Glutamatergic neuron (in vitro differentiated cells): ENCODE data around the gene MORF4L1. TPM values are rescaled to one million over a fixed set of nuclear protein-coding genes. Genes with fewer than 3 reads are reported as not detected.

Source experiments
- DNase-seq: peaks from one replicate; pipeline ENCODE4 v3.0.0; 2022
- H3K27ac Mint-ChIP-seq: one replicate; pipeline ENCODE4 v1.8.0; 2020; ENCODE audit warnings: mild to moderate bottlenecking, mixed read lengths, inconsistent platforms; ENCODE audit not compliant: unreplicated experiment
- H3K27me3 Mint-ChIP-seq: one replicate; pipeline ENCODE4 v1.8.0; 2020; ENCODE audit warnings: mild to moderate bottlenecking, moderate library complexity, mixed read lengths, inconsistent platforms; ENCODE audit not compliant: unreplicated experiment
- H3K36me3 Mint-ChIP-seq: one replicate; pipeline ENCODE4 v1.8.0; 2020; ENCODE audit warnings: mild to moderate bottlenecking, mixed read lengths, inconsistent platforms; ENCODE audit not compliant: unreplicated experiment
- H3K4me1 Mint-ChIP-seq: one replicate; pipeline ENCODE4 v1.8.0; 2020; ENCODE audit warnings: mild to moderate bottlenecking, low read depth, mixed read lengths, inconsistent platforms; ENCODE audit not compliant: unreplicated experiment
- H3K4me3 Mint-ChIP-seq: one replicate; pipeline ENCODE4 v1.8.0; 2020; ENCODE audit warnings: mild to moderate bottlenecking, mixed read lengths, inconsistent platforms; ENCODE audit not compliant: unreplicated experiment
- H3K9me3 Mint-ChIP-seq: one replicate; pipeline ENCODE4 v1.8.0; 2020; ENCODE audit warnings: mild to moderate bottlenecking, moderate library complexity, mixed read lengths, inconsistent platforms; ENCODE audit not compliant: unreplicated experiment
- CTCF ChIP-seq: fragments of 200-600 bp; sonication (generic); IDR thresholded peaks from one replicate; pipeline ENCODE4 v1.5.0; 2021; ENCODE audit not compliant: partially characterized antibody, unreplicated experiment
- total RNA-seq: library from RNA; stranded (reverse); fragmentation: NEBNext Ultra II Directional; extraction: Animal tissue kit (Norgen Biotek cat#: 25700); gene quantifications from one replicate; pipeline ENCODE4 v1.2.1, GENCODE V29; 2021; ENCODE audit not compliant: unreplicated experiment

MORF4L1 gene
- total RNA-seq, 1 donor from 2014 or later, result 379 TPM

- no peak for DNase-seq
- Mint-ChIP-seq H3K27me3 (no peaks in the 10 kb centered on the region), H3K9me3 (peaks cover 1% of the 10 kb centered on the region), H3K4me1 (peaks cover 6% of the 10 kb centered on the region), H3K4me3 (no peak overlapping the region), H3K27ac (no peak overlapping the region), H3K36me3 (no peaks in the 10 kb centered on the region)
- TF ChIP-seq CTCF, result no peak
Observed at GRCh38 chr15:78916088-78916487, 43.4 kb downstream of the MORF4L1 start.

GRCh38 chr15:78917888-78918287 is 45.2 kb downstream of the MORF4L1 start:
- DNase-seq, result no peak
- Mint-ChIP-seq H3K27ac (no peak overlapping the region), H3K36me3 (no peaks in the 10 kb centered on the region), H3K27me3 (no peaks in the 10 kb centered on the region), H3K9me3 (peaks cover 1% of the 10 kb centered on the region), H3K4me3 (no peak overlapping the region), H3K4me1 (peaks cover 2% of the 10 kb centered on the region)
- TF ChIP-seq CTCF, result no peak

GRCh38 chr15:78921517-78921916 is 48.8 kb downstream of the MORF4L1 start:
- no peak overlapping the region for H3K27ac Mint-ChIP-seq
- peaks cover 5% of the 10 kb centered on the region for H3K9me3 Mint-ChIP-seq
- H3K27me3 Mint-ChIP-seq, result peaks cover 3% of the 10 kb centered on the region
- no peaks in the 10 kb centered on the region for H3K36me3 Mint-ChIP-seq
- H3K4me1 Mint-ChIP-seq, result no peaks in the 10 kb centered on the region
- no peak overlapping the region for H3K4me3 Mint-ChIP-seq
- no peak for TF ChIP-seq CTCF
- DNase-seq, result no peak

- no peaks in the 10 kb centered on the region for H3K4me1 Mint-ChIP-seq
- DNase-seq, result no peak
- H3K27ac Mint-ChIP-seq, result no peak overlapping the region
- H3K27me3 Mint-ChIP-seq, result peaks cover 3% of the 10 kb centered on the region
- H3K9me3 Mint-ChIP-seq, result peaks cover 4% of the 10 kb centered on the region
- H3K36me3 Mint-ChIP-seq, result peaks cover 4% of the 10 kb centered on the region
- TF ChIP-seq CTCF, result no peak
- H3K4me3 Mint-ChIP-seq, result no peak overlapping the region
Observed at GRCh38 chr15:78921940-78922339, 49.2 kb downstream of the MORF4L1 start.

GRCh38 chr15:78922527-78922926 is 49.8 kb downstream of the MORF4L1 start:
- peaks cover 7% of the 10 kb centered on the region for H3K36me3 Mint-ChIP-seq
- H3K9me3 Mint-ChIP-seq, result peaks cover 4% of the 10 kb centered on the region

More at GRCh38 chr15:78922527-78922926, 49.8 kb downstream of the MORF4L1 start:
- no peak for TF ChIP-seq CTCF
- Mint-ChIP-seq H3K4me1 (no peaks in the 10 kb centered on the region), H3K27me3 (peaks cover 3% of the 10 kb centered on the region), H3K4me3 (no peak overlapping the region), H3K27ac (no peak overlapping the region)
- DNase-seq, result no peak
